Cardiac atrium fibroblast (primary cell): ENCODE measurements around the gene EBNA1BP2. TPM values are rescaled to one million over a fixed set of nuclear protein-coding genes. Genes with fewer than 3 reads are reported as not detected.

Experiments used
- total RNA-seq: library from RNA; depleted of rRNA; stranded (reverse); fragments of >200 nt; gene quantifications from 2 replicates; pipeline ENCODE4 v1.2.3, GENCODE V29; 2015

Gene EBNA1BP2
- total RNA-seq: 92.8 and 95.1 TPM in 2 replicates

GRCh38 chr1:43171876-43172526, at the start of gene EBNA1BP2, which contains the start of gene CFAP57:
Gene EBNA1BP2 (minus strand): TSS chr1:43172290. CDS start chr1:43172118, 172 bp downstream.
Gene CFAP57 (plus strand): TSS chr1:43172330. CDS start chr1:43172754, 424 bp downstream.

Other genes with a start within 250 kb of the EBNA1BP2 start
- 244 and 270 TPM in 2 replicates for gene SLC2A1, start 213.4 kb downstream of the EBNA1BP2 start, total RNA-seq
- gene CFAP57, start within 50 bp of the EBNA1BP2 start, total RNA-seq: under 0.01 and 1.4 TPM in 2 replicates
- not detected in 2 replicates for gene TMEM125, start 97.7 kb upstream of the EBNA1BP2 start, total RNA-seq
- not detected in 2 replicates for gene C1orf210, start 113.3 kb upstream of the EBNA1BP2 start, total RNA-seq
- gene TIE1, start 128.7 kb upstream of the EBNA1BP2 start, total RNA-seq: 3.8 and 11.7 TPM in 2 replicates
- gene MPL, start 165.5 kb upstream of the EBNA1BP2 start, total RNA-seq: not detected in 2 replicates
- gene CDC20, start 186.7 kb upstream of the EBNA1BP2 start, total RNA-seq: 27.6 and 33.9 TPM in 2 replicates
- gene ELOVL1, start 195.7 kb upstream of the EBNA1BP2 start, total RNA-seq: 69.7 and 105 TPM in 2 replicates
- gene MED8, start 217.5 kb upstream of the EBNA1BP2 start, total RNA-seq: 50.2 and 53.5 TPM in 2 replicates
- 12.5 and 16.2 TPM in 2 replicates for gene SZT2, start 217.6 kb upstream of the EBNA1BP2 start, total RNA-seq